T1000 (cell line): Measurements from ENCODE around the gene ODC1.
A peak's percentile ranks its signal among the peaks of the same experiment; 100 is the strongest.
"Not testable (repeated sequence)": the region's sequence is repeated elsewhere in the genome, so short reads cannot be mapped to it uniquely, and the experiment has no call there.

Source experiments
- DNase-seq: peaks from one replicate; lab custom pipeline; 2025; ENCODE audit warnings: mixed read lengths; lab: John Stamatoyannopoulos, UW

Gene ODC1

GRCh38 chr2:10447895-10448575 is at the start of gene ODC1:
TSS of gene ODC1 (minus strand) at chr2:10448327. CDS start at chr2:10445032, 3,295 bp downstream.
- DNase-seq, result peak; percentile 97

- peak; percentile 80 for DNase-seq
These were observed 49.7 kb upstream of the ODC1 start for GRCh38 chr2:10497797-10498251.

GRCh38 chr2:10495988-10496313 is 47.8 kb upstream of the ODC1 start:
- no peak for DNase-seq

GRCh38 chr2:10495311-10495987 is 47.3 kb upstream of the ODC1 start:
- DNase-seq, result no peak

DNA sequence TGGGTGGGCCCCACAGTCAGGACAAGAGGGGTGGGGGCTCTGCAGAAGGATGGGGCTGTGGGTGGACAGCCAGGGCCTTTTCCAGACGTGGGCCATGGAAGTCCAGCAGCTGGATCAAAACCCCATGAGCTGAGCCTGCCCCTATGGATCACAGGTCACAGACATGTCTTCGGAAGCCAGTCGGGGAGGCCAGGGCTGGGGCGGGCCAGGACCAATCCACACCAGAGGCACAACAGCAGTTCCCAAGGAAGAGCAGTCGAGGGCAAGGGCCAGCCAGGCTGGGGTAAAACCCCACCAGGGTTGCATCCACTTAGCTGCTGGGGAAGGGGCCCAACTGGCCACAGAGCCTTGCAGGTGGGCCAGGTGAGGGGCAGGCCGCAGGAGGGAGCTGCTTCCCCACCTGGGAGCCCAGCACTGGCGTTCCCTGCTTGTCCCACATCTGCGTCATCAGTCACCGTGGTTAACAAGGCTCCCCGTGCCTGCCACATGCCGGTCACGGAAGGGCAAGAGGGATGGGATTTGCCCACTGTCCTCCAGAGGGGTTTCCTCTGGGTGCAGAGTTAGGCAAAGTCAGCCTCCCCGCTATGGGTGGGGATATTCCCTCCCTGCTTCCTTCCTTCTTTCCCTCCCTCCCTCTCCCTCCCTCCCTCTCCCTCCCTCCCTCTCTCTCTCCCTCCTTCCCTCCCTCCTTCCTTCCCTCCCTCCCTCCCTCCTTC is 46.4 kb upstream of the ODC1 start:
- no peak for DNase-seq

- peak; percentile 93 for DNase-seq
These were observed 45.6 kb upstream of the ODC1 start for GRCh38 chr2:10493634-10494281.

- DNase-seq, result no peak
These were observed 45.0 kb upstream of the ODC1 start for GRCh38 chr2:10493075-10493633.

DNA sequence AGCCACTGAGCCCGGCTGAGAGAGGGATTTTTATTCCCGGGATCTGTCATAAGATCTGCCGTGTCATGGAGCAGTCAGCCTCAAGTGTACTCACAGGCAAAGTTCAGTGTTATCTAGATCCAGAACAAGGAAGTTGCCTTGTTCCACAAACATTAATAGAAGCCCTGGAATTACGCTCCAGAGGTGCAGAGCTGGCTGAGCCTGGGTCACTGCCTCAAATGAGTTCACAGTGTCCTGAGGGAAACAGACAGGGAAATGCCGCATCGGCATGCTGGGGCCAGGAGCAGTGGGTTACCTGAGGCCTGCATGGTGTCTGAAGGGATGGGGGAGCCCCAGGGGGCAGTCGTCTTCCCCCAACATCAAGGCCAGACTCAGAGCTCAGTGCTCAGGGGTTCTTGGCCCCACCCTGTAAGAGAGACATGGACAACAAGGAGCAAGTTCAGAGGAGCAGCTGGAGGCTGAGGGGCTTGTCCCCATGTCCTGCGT is 42.7 kb upstream of the ODC1 start:
- no peak for DNase-seq

DNA sequence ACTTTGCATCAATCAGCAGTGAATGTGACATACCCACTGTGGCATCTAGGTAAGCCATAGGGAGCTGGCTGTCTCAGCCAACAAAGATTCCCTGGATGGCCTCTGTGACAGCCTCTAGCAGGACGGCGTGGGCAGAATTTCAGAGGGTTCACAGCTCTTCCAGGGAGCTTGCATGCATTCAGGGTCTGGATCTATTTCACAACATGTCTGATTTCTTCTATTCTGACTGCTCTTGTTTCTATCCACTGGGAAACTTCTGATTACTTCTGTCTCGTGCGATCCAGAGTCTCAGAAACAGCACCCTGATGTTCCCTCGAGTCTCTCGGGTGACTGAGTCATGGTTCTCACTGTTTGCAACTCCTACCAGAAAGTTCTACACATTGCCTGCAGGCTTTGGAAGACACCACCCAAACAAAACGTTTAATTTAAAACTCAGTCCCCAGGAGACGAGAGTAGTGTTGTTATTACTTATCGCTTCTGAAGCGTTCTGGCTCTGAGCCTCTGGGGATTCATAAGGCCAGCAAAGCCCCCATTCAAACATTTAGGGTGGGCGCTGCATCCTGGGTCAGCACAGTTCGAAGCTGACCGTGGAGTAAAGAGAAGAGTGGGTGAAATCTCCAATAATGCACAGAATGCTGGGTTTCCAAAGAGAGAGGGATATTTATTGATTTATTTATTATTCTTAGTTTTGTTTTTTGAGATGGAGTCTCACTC is 41.9 kb upstream of the ODC1 start:
- DNase-seq, result no peak

DNA sequence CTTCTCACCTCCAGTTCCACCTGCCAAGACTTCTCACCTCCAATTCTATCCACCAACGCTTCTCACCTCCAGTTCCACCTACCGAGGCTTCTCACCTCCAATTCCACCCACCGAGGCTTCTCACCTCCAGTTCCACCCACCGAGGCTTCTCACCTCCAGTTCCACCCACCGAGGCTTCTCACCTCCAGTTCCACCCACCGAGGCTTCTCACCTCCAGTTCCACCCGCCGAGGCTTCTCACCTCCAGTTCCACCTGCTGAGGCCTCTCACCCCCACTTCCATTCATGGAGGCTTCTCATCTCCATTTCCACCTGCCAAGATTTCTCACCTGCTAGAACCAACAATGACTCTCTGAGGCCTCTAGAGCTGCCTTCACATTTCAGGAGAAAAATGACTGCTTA is 40.0 kb upstream of the ODC1 start:
- not testable (repeated sequence) for DNase-seq

DNA sequence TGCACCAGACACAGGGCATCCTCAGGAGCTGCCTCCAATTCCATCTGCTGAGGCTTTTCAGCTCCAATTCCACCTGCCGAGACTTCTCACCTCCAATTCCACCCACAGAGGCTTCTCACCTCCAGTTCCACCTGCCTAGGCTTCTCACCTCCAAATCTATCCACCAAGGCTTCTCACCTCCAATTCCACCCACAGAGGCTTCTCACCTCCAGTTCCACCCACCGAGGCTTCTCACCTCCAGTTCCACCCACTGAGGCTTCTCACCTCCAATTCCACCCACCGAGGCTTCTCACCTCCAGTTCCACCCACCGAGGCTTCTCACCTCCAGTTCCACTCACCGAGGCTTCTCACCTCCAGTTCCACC is 39.6 kb upstream of the ODC1 start:
- not testable (repeated sequence) for DNase-seq

DNA sequence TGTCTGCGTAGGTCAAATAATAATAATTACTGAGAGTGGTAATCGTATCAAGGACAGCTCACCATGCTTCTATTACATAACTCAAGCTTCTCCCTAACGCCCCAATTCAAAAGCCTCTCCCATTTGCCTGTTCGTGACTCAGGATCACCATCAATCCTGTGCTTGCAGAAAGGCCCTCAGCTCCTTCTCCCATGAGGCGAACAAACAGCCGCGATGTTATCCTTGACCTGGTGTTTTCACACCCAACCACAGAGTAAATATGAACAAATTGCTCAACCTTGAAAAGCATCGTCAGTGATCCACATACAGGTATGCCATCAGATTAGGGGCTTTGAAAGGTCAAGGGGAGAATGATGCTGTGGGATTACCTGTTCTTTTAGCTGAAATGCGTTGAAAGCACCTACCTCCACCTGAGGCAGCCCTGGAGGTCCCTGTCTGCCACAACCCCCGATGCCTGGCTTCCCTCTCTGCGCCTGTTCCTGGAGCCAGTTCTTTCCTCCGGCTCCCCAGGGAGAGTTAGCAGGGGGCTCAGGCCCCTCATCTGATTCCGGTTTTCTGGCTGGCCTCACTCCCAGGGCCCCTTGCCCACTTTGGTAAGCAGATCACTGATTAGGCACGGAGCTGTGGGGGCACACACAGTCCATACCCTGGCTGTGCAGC is 39.1 kb upstream of the ODC1 start:
- DNase-seq, result no peak

- DNase-seq, result no peak
These were observed 38.5 kb upstream of the ODC1 start for GRCh38 chr2:10486601-10487079.

- no peak for DNase-seq
These were observed 38.0 kb upstream of the ODC1 start for GRCh38 chr2:10486091-10486490.

DNA sequence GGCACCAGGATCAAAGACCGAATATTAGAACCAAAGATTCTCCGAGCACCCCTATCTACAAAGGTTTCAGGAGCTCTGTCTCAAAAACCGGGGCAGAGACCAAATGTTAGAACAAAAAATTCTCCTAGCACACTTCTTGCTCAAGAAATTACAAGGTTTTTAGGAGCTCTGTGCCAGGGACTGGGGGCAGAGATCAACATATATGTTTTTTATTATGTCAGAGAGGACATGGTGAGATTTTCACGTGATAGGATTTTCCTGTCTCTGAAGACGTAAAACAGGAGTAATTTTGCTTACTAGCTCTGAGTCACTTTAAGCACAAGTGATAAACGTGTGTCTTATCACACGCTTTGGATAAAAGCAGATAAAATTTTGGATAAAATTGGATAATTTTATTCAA is 34.8 kb upstream of the ODC1 start:
- no peak for DNase-seq

DNA sequence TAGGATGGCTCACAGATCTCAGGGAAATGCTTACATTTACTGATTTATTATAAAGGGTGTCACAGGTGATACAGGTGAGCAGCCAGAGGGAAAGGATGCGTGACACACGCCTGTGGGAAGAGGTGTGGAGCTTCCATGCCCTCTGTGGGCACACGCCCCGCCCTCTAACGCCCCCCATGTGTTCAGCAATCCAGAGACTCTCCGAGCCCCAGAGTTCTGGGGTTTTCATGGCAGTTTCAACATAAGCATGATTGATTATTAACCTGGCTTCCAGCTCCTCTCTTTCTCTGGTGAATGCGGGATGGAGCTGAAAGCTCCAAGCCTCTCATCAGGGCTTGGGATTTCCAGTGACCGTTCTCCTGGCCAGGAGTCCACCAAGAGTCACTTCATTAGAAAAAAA is 34.3 kb upstream of the ODC1 start:
- DNase-seq, result peak; percentile 9

- DNase-seq, result no peak
These were observed 33.6 kb upstream of the ODC1 start for GRCh38 chr2:10481666-10482157.

DNA sequence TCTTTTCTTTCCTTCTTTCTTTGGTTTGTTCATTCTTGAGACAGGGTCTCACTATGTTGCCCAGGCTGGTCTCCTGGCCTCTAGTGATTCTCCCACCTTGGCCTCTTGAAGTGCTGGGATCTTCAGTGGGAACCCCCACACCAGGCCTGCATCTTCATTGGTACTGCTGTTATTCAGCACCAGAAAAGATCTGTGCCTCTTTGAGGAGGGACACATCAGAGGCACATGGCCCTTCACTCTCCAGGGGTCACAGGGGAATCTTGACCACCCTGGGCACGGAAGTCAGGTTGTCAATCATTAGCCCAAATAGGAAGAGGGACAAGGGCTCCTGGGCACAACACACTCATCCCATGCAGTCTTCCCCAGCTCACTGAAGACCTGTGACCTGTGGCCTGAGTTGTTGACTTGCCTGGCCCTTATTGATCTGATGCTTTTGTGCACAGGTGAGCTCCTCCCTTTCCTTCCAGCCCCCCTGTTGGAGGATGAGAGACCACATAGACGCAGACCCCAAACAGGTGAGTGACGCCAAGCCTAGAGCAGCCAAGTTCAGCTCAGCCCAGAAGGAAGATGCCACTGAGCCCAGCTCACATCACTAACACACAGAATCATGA is 33.0 kb upstream of the ODC1 start:
- DNase-seq, result no peak

GRCh38 chr2:10480359-10480949 is 32.3 kb upstream of the ODC1 start:
- DNase-seq, result no peak

GRCh38 chr2:10478916-10479315 is 30.8 kb upstream of the ODC1 start:
- DNase-seq, result no peak
